Skeletal muscle tissue (tissue), 4 donors: Measurements from ENCODE around the gene APOF. TPM values are rescaled to one million over a fixed set of nuclear protein-coding genes. Genes with fewer than 3 reads are reported as not detected.
A peak's percentile ranks its signal among the peaks of the same experiment; 100 is the strongest.
"Not testable (repeated sequence)": the region's sequence is repeated elsewhere in the genome, so short reads cannot be mapped to it uniquely, and the experiment has no call there.

Source experiments
- H3K27ac ChIP-seq: one replicate; pipeline ENCODE4 v1.7.0; 2013; ENCODE audit warnings: mild to moderate bottlenecking, low read depth, low read length, inconsistent platforms
- H3K27me3 ChIP-seq, 3 donors: one replicate each; pipeline ENCODE4 v1.7.0; 2013; ENCODE audit warnings: low read length in 3 of 3; ENCODE audit not compliant: control insufficient read depth in 3 of 3, insufficient read depth in 3 of 3
- H3K36me3 ChIP-seq, 3 donors: one replicate each; pipeline ENCODE4 v1.7.0; 2013; ENCODE audit warnings: low read length in 3 of 3; ENCODE audit not compliant: control insufficient read depth in 3 of 3, insufficient read depth in 3 of 3
- H3K4me1 ChIP-seq, 3 donors: one replicate each; pipeline ENCODE4 v1.7.0; 2013; ENCODE audit warnings: low read length in 3 of 3, mild to moderate bottlenecking in 3 of 3; ENCODE audit not compliant: control insufficient read depth in 3 of 3, insufficient read depth in 3 of 3
- H3K4me3 ChIP-seq, 3 donors: one replicate each; pipeline ENCODE4 v1.7.0; 2013; ENCODE audit warnings: low read length in 3 of 3
- H3K9ac ChIP-seq, 3 donors: one replicate each; pipeline ENCODE4 v1.7.0; 2013; ENCODE audit warnings: low read length in 3 of 3, mild to moderate bottlenecking in 3 of 3, moderate library complexity in 2 of 3, low read depth in 1 of 3
- H3K9me3 ChIP-seq, 3 donors: one replicate each; pipeline ENCODE4 v1.7.0; 2013; ENCODE audit warnings: low read length in 3 of 3; ENCODE audit not compliant: control insufficient read depth in 3 of 3
- total RNA-seq: library from RNA; depleted of rRNA; stranded (reverse); fragments of >200 nt; gene quantifications from one replicate; pipeline ENCODE4 v1.2.3, GENCODE V29; 2014
- donor health status: Osteomylitis.

Gene APOF
- total RNA-seq, 1 donor from 2014 or later: not detected

DNA sequence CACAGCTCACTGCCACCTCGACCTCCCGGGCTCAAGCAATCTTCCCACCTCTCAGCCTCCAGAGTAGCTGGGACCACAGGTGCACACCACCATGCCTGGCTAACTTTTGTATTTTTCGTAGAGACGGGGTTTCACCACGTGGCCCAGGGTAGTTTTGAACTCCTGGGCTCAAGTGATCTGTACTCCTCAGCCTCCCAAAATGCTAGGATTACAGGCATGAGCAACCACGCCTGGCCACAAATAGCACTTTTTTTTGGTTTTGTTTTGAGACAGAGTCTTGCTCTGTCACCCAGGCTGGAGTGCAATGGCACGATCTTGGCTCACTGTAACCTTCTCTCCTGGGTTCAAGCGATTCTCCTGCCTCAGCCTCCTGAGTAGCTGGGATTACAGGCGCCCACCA, 15.4 kb downstream of the APOF start:
- H3K9me3 ChIP-seq, H3K9ac ChIP-seq, H3K27ac ChIP-seq, H3K27me3 ChIP-seq, H3K4me3 ChIP-seq, H3K4me1 ChIP-seq: not testable (repeated sequence)
- peaks cover 61 to 76% (median 63%) of the 10 kb centered on the region in 3 donors for H3K36me3 ChIP-seq

DNA sequence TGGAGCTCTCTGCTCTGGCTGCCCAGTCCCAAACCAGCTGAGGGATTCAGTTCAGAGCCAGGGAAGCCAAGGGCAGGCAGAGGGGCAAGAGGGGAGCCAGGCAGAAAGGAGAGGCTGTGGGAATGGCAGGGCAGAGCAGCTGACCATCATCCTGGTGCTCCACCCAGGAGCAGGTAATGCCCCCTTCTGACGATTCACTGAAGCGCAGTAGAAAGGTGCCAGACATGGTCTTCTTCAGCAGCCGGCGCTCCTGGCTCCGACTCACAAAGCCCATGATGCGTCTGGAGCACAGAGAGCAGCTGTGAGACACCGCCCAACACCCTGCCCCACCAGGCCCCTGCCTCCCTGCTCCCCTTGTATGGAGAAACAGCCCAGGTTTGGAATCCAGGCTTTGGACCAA, 16.0 kb downstream of the APOF start:
- Histone ChIP-seq H3K27me3 (no peaks in the 10 kb centered on the region), H3K4me3 (no peak overlapping the region), H3K36me3 (peaks cover 59 to 75% (median 60%) of the 10 kb centered on the region in 3 donors), H3K9ac (no peak overlapping the region), H3K9me3 (no peaks in the 10 kb centered on the region), H3K27ac (no peak overlapping the region), H3K4me1 (no peaks in the 10 kb centered on the region)

DNA sequence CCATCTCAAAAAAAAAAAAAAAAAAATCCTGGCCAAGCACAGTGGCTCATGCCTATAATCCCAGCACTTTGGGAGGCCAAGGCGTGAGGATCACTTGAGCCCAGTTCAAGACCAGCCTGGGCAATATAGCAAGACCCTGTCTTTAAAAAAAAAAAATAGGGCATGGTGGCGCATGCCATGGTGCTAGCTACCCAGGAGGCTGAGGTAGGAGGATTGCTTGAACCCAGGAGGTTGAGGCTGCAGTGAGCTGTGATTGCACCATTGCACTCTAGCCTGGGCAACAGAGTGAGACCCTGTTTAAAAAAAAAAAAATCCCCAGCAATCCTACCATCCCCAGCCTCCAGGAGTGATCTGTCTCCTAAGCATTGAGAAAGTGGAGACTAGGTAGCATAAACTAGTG, 20.4 kb downstream of the APOF start:
- H3K9me3 ChIP-seq, H3K4me1 ChIP-seq, H3K27ac ChIP-seq, H3K27me3 ChIP-seq, H3K4me3 ChIP-seq, H3K9ac ChIP-seq: not testable (repeated sequence)
- peaks cover 25 to 38% (median 27%) of the 10 kb centered on the region in 3 donors for H3K36me3 ChIP-seq

DNA sequence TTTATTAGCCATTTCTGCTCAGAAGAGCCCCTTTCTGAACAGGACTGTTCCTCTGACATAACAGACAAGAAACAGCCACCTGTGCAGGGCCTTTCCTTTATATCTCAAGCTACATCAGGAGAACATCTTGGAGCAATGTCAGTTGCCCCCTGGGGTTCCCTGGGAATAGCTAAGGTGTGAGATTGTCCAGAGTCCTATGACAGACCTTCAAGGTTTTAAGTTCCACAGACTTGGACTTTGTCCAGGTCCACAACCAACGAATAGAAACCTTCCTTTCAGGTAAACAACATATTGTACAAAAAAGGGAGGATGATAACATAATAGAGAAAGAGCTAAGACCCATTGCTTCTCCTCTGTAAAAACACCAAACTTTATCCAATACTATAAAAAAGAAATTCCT, 21.0 kb downstream of the APOF start:
- no peak overlapping the region for H3K9ac ChIP-seq
- H3K9me3 ChIP-seq: no peaks in the 10 kb centered on the region
- no peaks in the 10 kb centered on the region for H3K27me3 ChIP-seq
- no peak overlapping the region for H3K27ac ChIP-seq
- H3K4me3 ChIP-seq: no peak overlapping the region
- no peaks in the 10 kb centered on the region for H3K4me1 ChIP-seq
- peaks cover 24 to 33% (median 25%) of the 10 kb centered on the region in 3 donors for H3K36me3 ChIP-seq

DNA sequence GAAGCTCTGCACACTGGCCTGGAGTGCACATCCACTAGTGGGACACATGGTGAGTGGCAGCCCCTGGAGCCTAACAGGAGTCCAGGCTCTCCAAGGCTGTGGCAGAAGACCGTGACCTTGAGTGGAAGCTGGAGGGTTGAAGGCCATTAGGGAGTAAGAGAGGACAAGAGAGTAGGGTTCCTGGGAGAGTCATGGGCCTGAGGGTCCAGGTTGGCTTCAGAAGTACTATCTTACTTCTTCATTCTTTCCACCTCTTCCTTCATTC, 23.6 kb downstream of the APOF start:
- no peaks in the 10 kb centered on the region for H3K9me3 ChIP-seq
- H3K27me3 ChIP-seq: no peaks in the 10 kb centered on the region
- H3K27ac ChIP-seq: no peak overlapping the region
- H3K4me1 ChIP-seq: peaks cover 4 to 7% (median 5%) of the 10 kb centered on the region in 3 donors
- no peak overlapping the region for H3K4me3 ChIP-seq
- H3K9ac ChIP-seq: no peak overlapping the region
- peaks cover 14 to 17% (median 14%) of the 10 kb centered on the region in 3 donors for H3K36me3 ChIP-seq

DNA sequence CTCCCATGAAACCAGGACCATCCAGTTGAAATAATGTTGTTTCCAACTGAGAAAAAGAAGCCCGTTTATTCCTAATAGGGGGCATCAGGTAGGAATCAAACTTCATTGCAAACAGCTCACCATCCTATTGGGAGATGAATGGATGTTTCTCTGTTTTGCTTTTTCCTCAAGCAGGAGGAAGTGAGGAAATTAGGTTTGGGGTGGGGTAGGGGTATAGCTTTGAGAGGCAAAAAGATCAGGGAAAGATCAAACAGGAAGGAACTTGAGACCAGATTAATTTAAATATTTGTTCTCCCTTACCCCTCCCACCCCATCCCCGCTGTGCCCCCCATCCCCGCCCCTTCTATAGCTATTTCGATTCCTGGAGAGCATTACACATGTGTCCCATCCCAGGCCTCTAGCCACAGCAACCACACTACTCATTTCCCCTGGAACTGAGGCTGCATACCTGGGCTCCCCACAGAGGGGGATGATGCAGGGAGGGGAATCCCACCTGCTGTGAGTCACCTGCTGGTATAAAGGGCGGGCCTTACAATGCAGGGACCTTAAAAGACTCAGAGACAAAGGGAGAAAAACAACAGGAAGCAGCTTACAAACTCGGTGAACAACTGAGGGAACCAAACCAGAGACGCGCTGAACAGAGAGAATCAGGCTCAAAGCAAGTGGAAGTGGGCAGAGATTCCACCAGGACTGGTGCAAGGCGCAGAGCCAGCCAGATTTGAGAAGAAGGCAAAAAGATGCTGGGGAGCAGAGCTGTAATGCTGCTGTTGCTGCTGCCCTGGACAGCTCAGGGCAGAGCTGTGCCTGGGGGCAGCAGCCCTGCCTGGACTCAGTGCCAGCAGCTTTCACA, 24.1 kb downstream of the APOF start, which contains the start of gene IL23A:
IL23A (plus strand) TSS at position 577 of the 850 bp plus-strand sequence; CDS start at position 738, 161 bp downstream.
- peak within 1 kb of the TSS in 1 of 3 donors; percentile 16 for H3K9ac ChIP-seq
- H3K27ac ChIP-seq: no peak within 1 kb of the TSS
- no peak within 1 kb of the TSS for H3K4me3 ChIP-seq
- no peaks in the 10 kb centered on the region for H3K27me3 ChIP-seq
- peaks cover 4 to 7% (median 5%) of the 10 kb centered on the region in 3 donors for H3K4me1 ChIP-seq
- no peaks in the 10 kb centered on the region for H3K9me3 ChIP-seq
- H3K36me3 ChIP-seq: peaks cover 8 to 12% (median 10%) of the 10 kb centered on the region in 3 donors

DNA sequence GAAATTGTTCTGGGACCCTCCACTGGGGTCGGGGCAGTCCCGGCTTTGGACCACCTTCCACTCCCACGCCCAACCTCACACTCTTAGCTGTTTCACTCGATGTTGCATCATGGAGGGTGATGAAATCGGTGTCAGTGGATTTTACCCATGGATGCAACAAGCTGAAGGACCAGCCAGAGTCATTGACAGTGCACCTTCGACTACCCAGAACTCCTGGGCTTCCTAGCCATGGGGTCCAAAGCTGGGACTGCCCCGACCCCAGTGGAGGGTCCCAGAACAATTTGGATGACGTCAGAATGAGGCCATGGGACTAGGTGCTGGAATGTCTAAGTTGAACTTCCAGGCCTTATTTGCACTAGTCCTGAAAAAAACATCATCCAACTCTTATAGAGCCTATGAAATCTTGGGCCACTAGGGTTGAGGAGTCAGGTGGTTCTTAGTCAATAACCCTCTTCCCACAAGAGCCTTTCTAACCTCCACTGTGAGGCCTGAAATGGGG, 24.9 kb downstream of the APOF start:
- Histone ChIP-seq H3K4me1 (peaks cover 11 to 14% (median 11%) of the 10 kb centered on the region in 3 donors), H3K4me3 (no peak overlapping the region), H3K27ac (no peak overlapping the region), H3K36me3 (peaks cover 1 to 5% (median 4%) of the 10 kb centered on the region in 3 donors), H3K9me3 (no peaks in the 10 kb centered on the region), H3K9ac (no peak overlapping the region), H3K27me3 (no peaks in the 10 kb centered on the region)

DNA sequence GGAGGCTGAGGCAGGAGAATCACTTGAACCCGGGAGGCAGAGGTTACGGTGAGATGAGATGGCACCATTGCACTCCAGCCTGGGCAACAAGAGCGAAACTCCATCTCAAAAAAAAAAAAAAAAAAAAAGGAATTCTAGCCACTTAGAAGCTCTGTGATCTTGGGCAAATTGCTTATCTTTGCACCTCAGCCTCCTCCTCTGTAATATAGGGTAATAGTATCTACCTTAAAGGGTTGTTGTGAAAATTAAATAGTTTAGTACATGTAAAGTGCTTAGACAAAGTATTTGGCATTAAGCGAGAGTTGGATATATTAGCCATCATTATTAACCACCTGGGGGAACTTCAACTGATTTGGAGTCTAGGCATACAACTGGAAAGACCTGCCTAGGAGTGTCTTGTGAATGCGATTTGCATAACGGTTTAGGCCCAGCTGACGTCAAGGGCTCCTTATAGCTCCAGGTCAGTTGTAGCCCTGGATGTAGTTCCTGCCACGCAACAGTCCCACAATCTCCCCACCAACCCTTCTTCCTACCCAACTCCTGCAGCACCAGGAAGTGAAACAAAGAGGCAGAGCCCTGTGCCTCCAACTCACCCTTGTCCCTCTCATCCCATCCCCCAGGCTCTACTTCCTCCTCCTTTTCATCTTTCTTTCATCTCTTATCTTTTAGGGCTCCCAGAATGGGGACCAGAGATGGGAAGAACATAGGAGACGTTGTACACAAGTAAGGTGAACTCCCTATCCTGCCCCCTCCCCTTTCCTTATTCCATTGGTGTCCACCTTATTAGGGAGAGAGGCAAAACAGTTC, 26.1 kb downstream of the APOF start:
- H3K27me3 ChIP-seq: no peaks in the 10 kb centered on the region

DNA sequence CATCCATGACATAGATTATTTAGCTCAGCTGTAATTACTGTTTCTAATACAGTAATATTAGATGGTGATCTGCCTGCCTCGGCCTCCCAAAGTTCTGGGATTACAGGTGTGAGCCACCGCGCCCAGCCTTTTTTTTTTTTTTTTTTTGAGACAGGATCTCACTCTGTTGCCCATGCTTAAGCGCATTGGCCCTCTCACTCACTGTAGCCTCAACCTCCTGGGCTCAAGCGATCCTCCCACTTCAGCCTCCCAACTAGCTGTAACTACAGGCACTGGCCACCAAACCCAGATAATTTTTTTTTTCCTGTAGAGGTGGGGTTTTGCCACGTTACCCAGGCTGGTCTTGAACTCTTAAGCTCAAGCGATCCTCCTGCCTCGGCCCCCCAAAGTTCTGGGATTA, 27.1 kb downstream of the APOF start:
- H3K9ac ChIP-seq, H3K4me3 ChIP-seq, H3K27ac ChIP-seq, H3K36me3 ChIP-seq, H3K27me3 ChIP-seq, H3K9me3 ChIP-seq: not testable (repeated sequence)
- H3K4me1 ChIP-seq: peaks cover 15 to 19% (median 16%) of the 10 kb centered on the region in 3 donors

More for the DNA sequence above, 26.1 kb downstream of the APOF start:
- no peak overlapping the region for H3K4me3 ChIP-seq
- peaks cover 15 to 19% (median 16%) of the 10 kb centered on the region in 3 donors for H3K4me1 ChIP-seq
- no peak overlapping the region for H3K27ac ChIP-seq
- H3K36me3 ChIP-seq: peaks cover 0 to 5% (median 0%) of the 10 kb centered on the region in 3 donors
- no peaks in the 10 kb centered on the region for H3K9me3 ChIP-seq
- H3K9ac ChIP-seq: no peak overlapping the region

DNA sequence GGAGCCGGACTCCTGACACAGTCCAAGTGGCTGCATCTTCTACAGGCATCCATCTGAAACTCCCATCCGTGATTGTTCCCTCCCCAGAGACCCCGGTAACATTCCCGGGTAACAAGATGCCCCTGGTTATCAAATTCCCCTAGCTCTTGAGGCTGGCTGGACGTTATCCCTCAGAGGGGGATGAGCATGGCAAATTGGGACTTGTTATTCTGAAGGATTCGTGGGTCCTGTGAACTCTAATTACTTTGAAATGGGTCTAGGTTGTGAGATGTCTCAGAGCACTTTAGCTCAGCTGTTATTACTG, 28.2 kb downstream of the APOF start:
- Histone ChIP-seq H3K4me3 (peak overlapping the region; percentile 83 to 92 (median 87)), H3K9ac (peak overlapping the region; percentile 85 to 96 (median 93)), H3K27ac (peak overlapping the region; percentile 94)

More for the DNA sequence above, 28.2 kb downstream of the APOF start:
- Histone ChIP-seq H3K36me3 (peaks cover 0 to 5% (median 0%) of the 10 kb centered on the region in 3 donors), H3K9me3 (no peaks in the 10 kb centered on the region), H3K27me3 (no peaks in the 10 kb centered on the region), H3K4me1 (peaks cover 15 to 19% (median 16%) of the 10 kb centered on the region in 3 donors)
